HG02571 (cell line): ENCODE measurements around the gene FAM222B.
A peak's percentile ranks its signal among the peaks of the same experiment; 100 is the strongest.
"Not testable (repeated sequence)": the region's sequence is repeated elsewhere in the genome, so short reads cannot be mapped to it uniquely, and the experiment has no call there.

Experiments
- ATAC-seq: cut with Tn5 transposase; IDR thresholded peaks from one replicate; pipeline ENCODE4 v1.9.1; 2021; ENCODE audit warnings: mild to moderate bottlenecking, moderate library complexity; ENCODE audit not compliant: unreplicated experiment

Gene FAM222B

DNA sequence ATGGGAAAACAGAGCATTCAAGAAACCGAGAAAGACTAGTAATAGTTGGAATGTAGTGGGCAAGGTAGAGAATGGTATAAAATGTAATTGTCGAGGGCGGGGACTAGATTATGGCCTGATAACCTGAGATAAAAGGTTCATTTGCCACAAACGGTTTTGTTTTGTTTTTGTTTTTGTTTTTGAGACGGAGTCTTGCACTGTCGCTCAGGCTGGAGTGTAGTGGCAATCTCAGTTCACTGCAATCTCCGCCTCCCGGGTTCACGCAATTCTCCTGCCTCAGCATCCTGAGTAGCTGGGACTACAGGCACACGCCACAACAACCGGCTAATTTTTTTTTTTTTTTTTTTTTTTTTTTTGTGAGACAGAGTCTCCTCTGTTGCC, 112.7 kb downstream of the FAM222B start:
- ATAC-seq = no peak

DNA sequence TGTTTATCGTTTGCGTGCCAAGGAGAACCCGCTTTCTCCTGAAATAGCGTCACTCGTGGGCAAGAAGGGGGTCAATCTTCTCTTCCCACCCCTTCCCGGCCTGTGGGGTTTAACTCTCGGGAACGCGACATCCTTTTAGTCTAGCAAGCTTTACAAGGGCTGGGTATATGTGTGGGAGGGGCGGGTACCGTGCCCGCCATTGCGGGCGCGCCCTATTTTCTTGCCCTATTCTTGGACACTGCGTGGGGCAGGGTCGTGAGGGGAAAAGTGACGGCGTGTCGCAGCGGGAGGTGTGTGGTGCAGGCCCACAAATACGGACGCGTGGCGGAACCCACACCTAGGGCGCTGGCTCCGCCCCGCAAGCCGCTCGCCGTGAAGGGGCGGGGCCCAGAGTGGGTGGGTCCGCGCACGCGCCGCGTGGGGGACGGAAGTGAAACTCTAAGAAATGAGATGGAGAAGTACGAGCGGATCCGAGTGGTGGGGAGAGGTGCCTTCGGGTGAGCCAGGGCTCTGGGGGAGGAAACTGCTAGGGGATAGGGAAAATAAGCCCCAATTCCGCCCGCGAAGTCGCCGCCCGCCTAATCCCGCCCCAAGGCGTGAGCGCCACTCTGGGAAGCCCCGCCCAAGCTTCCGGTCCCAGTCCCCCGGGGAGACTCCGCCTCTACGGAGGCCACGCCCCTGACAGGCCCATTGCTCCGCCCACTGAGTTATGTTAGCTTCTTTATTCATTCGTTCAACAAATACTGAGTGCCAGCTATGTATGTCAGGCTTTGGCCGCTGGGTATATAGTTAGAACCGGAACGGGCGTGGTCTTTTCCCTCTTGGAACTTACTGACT, 114.0 kb downstream of the FAM222B start, which contains the start of gene NEK8:
Gene NEK8, plus strand, starts transcription at position 425 of the 837 bp plus-strand sequence. Its CDS starts 26 bp downstream, at position 451.
- ATAC-seq = peak; percentile 35

DNA sequence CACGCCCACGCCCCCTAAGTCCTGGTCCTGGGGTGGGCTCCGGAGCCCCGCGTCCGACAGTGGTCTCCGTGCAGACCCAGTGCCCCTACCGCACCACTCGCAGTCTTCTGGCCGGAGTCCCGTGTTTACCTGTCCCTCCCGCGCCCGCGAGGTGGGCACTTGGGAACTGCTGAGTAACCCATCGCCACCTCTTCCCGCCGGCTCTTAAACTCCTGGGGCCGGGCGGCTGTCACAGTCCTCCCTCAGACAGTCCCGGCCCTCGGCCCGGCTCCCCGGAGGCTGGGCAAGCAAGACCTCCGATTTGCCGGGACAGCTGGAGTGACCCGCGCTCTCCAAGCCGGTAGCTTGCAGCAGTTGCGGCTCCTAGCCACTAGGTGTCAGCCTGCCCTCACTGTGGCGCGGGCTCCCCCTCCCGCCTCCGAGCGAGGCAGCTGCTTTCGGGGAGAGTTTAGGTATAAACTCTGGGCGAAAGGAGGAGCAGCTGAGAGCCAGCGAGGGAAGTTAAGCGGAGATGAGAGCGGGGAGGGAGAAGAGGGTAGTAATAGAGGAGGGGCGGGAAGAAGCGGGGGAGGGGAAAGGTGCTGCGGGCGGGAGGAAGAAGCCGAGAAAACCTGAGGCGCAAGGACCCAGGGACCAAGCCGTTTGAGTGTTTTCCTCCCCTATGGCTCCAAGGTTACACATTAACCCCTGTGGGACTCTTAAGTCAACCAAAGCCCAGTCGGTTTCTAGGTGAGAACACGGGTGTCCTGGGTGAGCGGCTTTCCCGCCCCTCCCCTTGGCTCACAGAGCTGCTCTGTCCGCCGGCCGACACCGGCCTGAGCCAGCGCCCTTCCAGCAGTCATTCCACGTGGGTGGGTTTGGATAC, 115.7 kb downstream of the FAM222B start:
- peak; percentile 34 for ATAC-seq

GRCh38 chr17:28726226-28726626, 116.4 kb downstream of the FAM222B start, which contains the start of gene TLCD1:
TSS of gene TLCD1 (minus strand) at chr17:28726233. CDS start at chr17:28726097, 136 bp downstream.
- ATAC-seq = peak; percentile 17

GRCh38 chr17:28725660-28726225, 116.8 kb downstream of the FAM222B start:
- peak; percentile 3 for ATAC-seq

- ATAC-seq = no peak
Measured at GRCh38 chr17:28725166-28725659, 117.4 kb downstream of the FAM222B start.

GRCh38 chr17:28724500-28725165, 118.0 kb downstream of the FAM222B start:
- no peak for ATAC-seq

DNA sequence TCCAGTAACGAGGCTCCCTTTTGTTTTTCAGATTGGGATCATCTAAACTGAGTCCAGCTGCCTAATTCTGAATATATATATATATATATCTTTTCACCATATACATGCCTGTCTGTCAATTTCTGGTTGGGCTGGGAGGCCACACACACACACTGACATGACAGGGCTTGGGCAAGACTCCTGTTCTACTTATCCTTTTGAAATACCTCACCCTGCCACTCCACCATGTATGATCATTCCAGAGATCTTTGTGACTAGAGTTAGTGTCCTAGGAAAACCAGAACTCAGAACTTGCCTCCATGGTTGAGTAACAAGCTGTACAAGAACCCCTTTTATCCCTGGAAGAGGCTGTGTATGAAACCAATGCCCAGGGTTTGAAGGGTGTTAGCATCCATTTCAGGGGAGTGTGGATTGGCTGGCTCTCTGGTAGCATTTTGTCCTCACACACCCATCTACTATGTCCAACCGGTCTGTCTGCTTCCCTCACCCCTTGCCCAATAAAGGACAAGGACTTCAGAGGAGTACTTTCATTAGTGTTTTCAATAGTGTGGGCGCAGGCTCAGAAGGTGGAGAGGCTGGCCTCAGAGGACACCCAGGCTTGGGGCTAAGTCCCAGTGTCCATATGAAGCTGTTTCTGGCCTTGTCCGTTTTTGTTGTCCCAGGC, 118.6 kb downstream of the FAM222B start:
- ATAC-seq = not testable (repeated sequence)

DNA sequence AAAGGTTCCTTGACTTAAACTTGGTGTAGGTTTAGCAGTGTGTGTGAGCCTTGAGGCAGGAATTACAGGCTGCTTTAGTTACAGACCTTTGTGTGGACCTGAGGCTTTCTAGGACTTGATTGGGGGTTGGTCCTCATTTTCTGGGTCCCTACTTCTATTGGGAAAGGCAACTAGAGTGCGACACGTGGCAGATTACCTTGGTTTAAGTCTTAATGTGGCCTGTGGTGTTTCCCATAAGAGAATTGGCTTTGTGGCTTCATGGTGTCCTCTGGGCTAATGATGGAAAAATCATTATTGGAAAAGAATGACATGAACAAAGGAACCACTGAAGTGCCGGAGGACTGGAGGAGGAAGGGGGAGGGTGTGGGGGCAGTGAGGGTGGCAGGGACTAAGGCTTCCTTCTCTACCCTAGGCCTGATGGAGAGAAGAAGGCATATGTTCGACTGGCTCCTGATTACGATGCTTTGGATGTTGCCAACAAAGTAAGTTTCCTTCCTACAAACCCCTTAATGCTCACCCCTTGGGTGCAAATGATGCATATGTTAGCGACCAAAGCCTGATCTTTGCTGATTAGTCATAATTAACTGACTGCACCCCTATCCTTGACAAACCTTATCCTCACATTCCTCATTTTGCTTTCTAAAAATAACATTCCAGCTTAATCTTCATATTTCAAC, 119.3 kb downstream of the FAM222B start:
- ATAC-seq = no peak

DNA sequence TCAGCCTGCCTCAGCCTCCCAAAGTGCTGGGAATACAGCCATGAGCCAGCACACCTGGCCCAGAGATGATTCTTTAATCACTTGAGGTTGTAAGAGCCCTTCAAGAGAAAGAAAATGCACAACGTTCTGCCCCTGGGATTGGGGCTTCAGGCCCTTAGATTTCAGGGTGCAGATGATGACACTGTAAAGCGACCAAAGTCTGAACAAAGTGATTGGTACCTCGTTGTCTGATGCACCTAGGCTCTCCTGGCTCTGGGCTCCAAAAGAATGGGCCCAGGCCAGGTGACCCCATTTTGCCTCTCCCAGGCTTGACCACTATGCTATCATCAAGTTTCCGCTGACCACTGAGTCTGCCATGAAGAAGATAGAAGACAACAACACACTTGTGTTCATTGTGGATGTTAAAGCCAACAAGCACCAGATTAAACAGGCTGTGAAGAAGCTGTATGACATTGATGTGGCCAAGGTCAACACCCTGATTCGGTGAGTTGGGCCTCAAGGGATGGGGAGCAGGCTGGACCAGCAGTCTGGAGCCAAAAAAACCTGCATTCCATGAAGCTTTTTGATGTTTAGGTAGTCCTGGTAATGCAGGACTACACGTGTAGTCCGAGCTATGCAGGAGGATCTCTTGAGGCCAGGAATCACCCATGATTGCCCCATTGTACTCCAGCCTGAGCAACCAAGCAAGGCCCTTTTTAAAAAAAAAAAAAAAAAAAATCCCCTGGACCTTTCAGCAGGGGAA, 120.0 kb downstream of the FAM222B start:
- ATAC-seq = no peak

DNA sequence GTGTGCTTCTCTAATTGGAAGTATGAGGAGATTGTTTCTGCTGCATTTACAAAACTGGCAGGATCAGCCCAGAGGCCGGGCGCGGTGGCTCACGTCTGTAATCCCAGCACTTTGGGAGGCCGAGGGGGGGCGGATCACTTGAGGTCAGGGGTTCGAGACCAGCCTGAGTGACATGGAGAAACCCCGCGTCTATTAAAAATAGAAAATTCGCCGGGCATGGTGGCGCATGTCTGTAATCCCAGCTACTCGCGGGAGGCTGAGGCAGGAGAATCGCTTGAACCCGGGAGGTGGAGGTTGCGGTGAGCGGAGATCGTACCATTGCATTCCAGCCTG, 121.6 kb downstream of the FAM222B start:
- not testable (repeated sequence) for ATAC-seq

GRCh38 chr17:28720247-28720996, 122.2 kb downstream of the FAM222B start:
- no peak for ATAC-seq

GRCh38 chr17:28719021-28719433, 123.6 kb downstream of the FAM222B start:
- ATAC-seq = no peak

DNA sequence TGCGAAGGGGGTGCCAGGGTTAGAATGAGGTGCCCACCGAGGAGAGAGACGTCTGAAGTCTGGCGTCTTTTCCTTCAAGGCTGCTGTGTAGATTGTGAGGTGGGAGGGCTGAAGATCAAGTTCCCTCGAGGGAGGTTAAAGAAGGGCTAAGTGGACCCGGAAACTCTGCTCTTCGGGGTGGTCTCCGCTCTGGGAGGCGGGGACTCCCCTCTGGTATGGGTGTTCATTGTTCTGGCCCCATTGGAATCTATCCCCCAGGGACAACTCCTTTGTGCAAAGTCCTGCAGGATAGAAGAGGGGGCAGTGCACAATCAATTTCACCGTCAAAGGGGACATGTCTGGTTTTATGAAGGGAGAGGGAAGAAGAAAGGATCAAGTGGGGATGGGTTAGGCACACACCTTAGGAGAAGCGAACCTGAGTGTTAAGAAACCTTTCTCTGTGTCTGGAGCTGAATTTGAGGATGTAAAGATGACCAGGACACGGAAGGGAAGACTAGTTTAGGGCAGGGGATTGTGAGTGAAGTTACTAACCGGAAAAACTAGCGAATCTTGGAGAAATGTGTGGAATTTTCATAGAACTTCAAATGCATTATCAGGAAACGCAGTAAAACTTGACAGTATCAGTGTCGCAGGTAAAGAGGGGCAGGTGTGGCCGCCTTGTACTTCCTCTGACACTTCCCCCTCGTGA, 124.1 kb downstream of the FAM222B start:
- no peak for ATAC-seq

DNA sequence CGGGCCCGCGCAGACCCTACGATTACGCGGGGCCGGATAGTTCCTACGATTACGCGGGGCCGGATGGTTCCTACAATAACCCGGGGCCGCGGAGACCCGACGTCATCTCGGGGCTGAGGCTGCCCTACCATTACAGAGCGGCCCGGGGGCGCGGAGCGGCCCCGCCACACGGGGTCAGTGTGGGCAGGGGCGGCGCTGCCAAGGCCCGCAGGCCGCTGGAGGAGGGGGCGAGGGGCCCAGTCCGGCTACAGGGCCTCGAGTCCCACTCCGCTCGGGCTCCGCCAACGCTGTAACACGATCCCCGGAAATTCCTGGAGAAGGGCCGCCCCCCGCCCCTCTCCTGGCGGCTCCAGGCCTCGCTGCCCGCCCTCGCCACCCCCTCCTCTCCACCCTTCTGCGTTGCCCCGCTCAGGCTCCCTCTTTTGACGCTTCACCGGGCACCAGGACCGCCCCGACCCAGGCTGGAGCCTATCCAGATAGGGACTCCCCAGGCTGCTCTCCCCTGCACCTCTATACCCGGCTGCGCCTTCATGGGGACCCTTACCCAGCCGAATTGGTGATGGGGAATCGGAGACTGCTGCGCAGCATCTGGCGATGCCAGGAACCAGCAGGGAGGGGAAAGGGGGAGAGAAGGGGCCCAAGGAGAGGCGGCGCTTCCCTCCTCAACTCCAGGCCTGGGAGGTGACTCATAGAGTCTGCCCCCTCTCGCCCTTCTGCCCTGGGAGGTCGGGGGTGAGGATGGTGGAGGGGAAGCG, 124.8 kb downstream of the FAM222B start, which contains the start of gene RAB34:
Gene RAB34, minus strand, starts transcription at position 291 of the 755 bp plus-strand sequence. CDS start 602 bp downstream, outside the sequence.
- ATAC-seq = no peak

GRCh38 chr17:28716740-28717577, 125.6 kb downstream of the FAM222B start:
- ATAC-seq = no peak
